ENCODE data around the gene GLDC.

Gene GLDC

DNA sequence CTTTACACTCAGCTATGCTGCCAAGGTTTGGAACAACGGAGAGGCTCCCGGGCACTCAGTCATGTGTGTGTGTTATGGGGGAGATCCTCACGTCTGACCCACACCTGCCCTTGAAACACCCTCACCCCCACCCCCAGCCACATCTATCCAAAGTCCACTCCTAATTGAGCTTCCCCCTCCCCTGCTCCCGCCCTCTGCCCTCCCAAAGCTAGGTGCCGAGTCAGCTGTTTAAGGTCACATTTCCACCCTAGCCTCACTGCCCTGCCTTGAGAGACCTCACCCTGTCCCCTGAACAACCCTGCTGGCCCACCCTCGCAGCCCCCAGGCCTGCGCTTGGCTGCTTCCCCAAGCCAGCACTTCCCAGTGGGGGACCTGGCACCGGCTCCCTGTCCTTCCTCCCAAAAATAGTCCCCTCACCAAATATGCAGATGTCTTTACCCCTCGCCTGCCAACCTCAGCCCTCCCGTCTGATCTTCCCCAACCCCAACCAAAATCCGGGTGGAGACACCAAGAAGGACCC is 36.0 kb downstream of the GLDC start:
- no peaks in the 10 kb centered on the region for H3K27me3 ChIP-seq (ENCODE audit: insufficient read depth, poor library complexity, severe bottlenecking)
- no peak overlapping the region for H3K4me3 ChIP-seq (replicated peaks; ENCODE audit: insufficient read depth, low read length)
- DNase-seq (ENCODE audit: low read depth in 1 of 2, low spot score in 1 of 2): no peak
- TF ChIP-seq GABPA (IDR thresholded peaks at IDR 0.05; ENCODE audit: low read depth) (no peak), POLR2AphosphoS5 (IDR thresholded peaks at IDR 0.05; ENCODE audit: low read depth) (no peak), SPI1 (IDR thresholded peaks at IDR 0.05; ENCODE audit: borderline replicate concordance, low read depth) (no peak)
- TF ChIP-seq, protein P1, sequence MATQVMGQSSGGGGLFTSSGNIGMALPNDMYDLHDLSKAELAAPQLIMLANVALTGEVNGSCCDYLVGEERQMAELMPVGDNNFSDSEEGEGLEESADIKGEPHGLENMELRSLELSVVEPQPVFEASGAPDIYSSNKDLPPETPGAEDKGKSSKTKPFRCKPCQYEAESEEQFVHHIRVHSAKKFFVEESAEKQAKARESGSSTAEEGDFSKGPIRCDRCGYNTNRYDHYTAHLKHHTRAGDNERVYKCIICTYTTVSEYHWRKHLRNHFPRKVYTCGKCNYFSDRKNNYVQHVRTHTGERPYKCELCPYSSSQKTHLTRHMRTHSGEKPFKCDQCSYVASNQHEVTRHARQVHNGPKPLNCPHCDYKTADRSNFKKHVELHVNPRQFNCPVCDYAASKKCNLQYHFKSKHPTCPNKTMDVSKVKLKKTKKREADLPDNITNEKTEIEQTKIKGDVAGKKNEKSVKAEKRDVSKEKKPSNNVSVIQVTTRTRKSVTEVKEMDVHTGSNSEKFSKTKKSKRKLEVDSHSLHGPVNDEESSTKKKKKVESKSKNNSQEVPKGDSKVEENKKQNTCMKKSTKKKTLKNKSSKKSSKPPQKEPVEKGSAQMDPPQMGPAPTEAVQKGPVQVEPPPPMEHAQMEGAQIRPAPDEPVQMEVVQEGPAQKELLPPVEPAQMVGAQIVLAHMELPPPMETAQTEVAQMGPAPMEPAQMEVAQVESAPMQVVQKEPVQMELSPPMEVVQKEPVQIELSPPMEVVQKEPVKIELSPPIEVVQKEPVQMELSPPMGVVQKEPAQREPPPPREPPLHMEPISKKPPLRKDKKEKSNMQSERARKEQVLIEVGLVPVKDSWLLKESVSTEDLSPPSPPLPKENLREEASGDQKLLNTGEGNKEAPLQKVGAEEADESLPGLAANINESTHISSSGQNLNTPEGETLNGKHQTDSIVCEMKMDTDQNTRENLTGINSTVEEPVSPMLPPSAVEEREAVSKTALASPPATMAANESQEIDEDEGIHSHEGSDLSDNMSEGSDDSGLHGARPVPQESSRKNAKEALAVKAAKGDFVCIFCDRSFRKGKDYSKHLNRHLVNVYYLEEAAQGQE (IDR thresholded peaks at IDR 0.05; ENCODE audit: insufficient replicate concordance, low read depth): no peak
- TF ChIP-seq, protein P2, sequence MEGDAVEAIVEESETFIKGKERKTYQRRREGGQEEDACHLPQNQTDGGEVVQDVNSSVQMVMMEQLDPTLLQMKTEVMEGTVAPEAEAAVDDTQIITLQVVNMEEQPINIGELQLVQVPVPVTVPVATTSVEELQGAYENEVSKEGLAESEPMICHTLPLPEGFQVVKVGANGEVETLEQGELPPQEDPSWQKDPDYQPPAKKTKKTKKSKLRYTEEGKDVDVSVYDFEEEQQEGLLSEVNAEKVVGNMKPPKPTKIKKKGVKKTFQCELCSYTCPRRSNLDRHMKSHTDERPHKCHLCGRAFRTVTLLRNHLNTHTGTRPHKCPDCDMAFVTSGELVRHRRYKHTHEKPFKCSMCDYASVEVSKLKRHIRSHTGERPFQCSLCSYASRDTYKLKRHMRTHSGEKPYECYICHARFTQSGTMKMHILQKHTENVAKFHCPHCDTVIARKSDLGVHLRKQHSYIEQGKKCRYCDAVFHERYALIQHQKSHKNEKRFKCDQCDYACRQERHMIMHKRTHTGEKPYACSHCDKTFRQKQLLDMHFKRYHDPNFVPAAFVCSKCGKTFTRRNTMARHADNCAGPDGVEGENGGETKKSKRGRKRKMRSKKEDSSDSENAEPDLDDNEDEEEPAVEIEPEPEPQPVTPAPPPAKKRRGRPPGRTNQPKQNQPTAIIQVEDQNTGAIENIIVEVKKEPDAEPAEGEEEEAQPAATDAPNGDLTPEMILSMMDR (IDR thresholded peaks at IDR 0.05; ENCODE audit: insufficient read depth, low read length): no peak
- H3K27ac ChIP-seq (replicated peaks): no peak overlapping the region

DNA sequence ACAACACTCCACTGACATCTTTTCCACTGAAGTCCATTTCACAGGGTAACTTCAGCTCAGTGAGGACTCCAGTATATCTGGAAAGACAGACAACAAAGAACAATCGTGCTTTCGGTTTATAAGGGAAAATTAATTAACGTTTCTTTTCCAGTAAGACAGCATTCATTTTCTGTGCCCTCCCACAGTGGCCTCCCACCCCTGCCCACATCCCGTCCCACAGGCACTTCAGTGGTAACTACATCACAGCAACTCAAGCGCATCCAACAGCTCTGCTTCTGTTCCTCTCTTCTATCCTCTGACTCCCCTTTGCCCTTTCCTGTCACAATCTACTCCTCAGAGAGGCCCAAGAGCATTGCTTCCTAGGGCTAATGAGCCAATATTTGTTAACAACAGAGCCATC is 40.3 kb downstream of the GLDC start:
- TF ChIP-seq, protein P1 (IDR thresholded peaks at IDR 0.05; ENCODE audit: insufficient replicate concordance, low read depth): no peak
- TF ChIP-seq POLR2AphosphoS5 (IDR thresholded peaks at IDR 0.05; ENCODE audit: low read depth): no peak
- TF ChIP-seq SPI1 (IDR thresholded peaks at IDR 0.05; ENCODE audit: borderline replicate concordance, low read depth): no peak
- TF ChIP-seq GABPA (IDR thresholded peaks at IDR 0.05; ENCODE audit: low read depth): no peak
- H3K27me3 ChIP-seq (ENCODE audit: insufficient read depth, poor library complexity, severe bottlenecking): no peaks in the 10 kb centered on the region
- no peak overlapping the region for H3K27ac ChIP-seq (replicated peaks)
- H3K4me3 ChIP-seq (replicated peaks; ENCODE audit: insufficient read depth, low read length): no peak overlapping the region
- no peak for DNase-seq (ENCODE audit: low read depth in 1 of 2, low spot score in 1 of 2)

DNA sequence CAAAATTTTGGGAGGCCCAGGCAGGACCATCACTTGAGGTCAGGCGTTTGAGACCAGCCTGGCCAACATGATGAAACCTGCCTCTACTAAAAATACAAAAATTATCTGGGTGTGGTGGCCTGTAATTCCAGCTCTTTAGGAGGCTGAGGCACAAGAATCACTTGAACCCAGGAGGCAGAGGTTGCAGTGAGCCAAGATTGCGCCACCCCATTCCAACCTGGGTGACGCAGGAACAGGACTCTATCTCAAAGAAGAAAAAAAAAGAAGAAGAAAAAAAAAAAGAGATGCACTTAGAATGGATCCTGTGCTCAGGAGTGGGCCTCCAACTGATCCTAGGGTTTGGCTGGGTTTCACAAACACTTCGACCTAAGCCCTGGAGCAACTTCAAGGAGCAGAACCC is 45.1 kb downstream of the GLDC start:
- Histone ChIP-seq H3K27me3 (ENCODE audit: insufficient read depth, poor library complexity, severe bottlenecking) (no peaks in the 10 kb centered on the region), H3K4me3 (replicated peaks; ENCODE audit: insufficient read depth, low read length) (no peak overlapping the region)
- no peak for TF ChIP-seq GABPA (IDR thresholded peaks at IDR 0.05; ENCODE audit: low read depth)
- no peak for TF ChIP-seq POLR2AphosphoS5 (IDR thresholded peaks at IDR 0.05; ENCODE audit: low read depth)
- TF ChIP-seq, protein P1 (IDR thresholded peaks at IDR 0.05; ENCODE audit: insufficient replicate concordance, low read depth): no peak
- TF ChIP-seq, protein P2 (IDR thresholded peaks at IDR 0.05; ENCODE audit: insufficient read depth, low read length): no peak
- no peak for TF ChIP-seq SPI1 (IDR thresholded peaks at IDR 0.05; ENCODE audit: borderline replicate concordance, low read depth)

More for the DNA sequence above, 45.1 kb downstream of the GLDC start:
- no peak overlapping the region for H3K27ac ChIP-seq (replicated peaks)
- no peak for DNase-seq (ENCODE audit: low read depth in 1 of 2, low spot score in 1 of 2)
